ENCODE data around the gene NLRC5.

Gene NLRC5

DNA sequence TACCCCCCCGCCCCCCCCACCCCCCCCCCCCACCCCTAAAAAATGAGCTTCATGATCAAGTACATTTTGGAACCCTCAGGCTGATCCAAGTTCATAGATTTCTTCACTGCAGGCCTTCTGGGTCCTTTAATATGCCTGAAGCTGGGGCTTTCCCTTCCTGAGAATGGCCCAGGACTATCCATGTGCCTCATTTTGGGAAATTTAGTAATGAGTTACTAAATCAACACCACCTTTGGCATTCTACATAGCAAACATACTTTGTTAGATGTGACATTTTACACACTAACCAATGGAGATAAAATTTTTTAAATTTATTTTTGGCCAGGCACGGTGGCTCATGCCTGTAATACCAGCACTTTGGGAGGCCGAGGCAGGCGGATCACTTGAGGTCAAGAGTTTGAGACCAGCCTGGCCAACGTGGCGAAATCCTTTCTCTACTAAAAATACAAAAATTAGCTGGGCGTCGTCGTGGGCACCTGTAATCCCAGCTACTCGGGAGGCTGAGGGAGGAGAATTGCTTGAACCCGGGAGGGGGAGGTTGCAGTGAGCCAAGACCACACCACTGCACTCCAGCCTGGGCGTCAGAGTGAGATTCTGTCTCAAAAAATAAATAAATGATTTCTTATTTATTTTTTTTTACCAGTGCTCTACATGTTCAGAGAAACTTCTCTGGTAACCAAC is 43.4 kb upstream of the NLRC5 start:
- DNase-seq (ENCODE audit: insufficient read length, low spot score): no peak
- TF ChIP-seq PAX5 (IDR thresholded peaks at IDR 0.05; ENCODE audit: insufficient read depth, low read length, severe bottlenecking) (no peak), POLR2AphosphoS5 (IDR thresholded peaks at IDR 0.05; ENCODE audit: low read depth, low read length) (0 out of 2 replicates have a peak, but pooled peaks have one; percentile 12)
- no peak for FAIRE-seq

DNA sequence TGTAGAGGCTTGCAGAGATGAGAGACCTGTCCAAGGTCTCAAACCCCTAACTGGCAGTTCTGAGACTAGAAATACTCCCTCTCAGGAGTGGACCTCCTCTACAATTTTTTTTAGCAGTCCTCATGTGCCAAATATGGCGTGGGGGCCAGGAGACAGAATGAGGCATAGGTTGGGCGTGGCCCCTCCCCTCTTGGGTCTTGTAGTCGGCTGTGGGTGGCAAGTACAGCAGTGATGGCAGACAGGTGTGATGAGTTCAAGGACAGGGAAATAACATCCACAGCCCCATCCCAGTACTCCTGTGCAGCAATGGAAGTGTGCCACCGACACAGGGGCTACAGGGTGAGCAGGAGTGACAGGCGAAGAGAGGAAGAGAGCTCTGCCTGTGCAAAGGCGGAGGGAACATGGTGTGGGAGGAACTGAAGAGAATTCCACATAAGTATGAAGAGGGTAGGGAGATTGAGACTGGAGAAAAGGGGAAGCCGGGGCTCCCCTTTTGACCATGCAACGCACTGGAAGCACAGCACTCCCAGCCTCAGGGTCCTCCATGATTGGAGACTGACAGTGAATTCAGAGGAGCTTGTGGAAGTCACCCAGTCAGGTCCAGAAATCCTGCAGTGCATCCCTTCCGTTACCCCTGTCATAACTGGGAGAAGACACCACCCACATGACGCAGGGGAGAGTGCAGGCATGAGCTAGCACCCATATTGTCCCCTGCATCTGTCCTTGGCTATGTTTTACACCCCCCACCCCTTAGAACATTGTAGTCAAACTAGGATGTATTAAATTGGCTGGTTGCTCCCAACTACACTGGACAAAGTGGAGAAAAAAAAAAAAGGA is 42.4 kb upstream of the NLRC5 start:
- no peak for FAIRE-seq
- TF ChIP-seq POU2F2 (IDR thresholded peaks at IDR 0.05; ENCODE audit: low read depth, low read length): peak; percentile 26
- peak; percentile 82 for TF ChIP-seq POLR2A (IDR thresholded peaks at IDR 0.05; ENCODE audit: low read depth, low read length)
- no peak for TF ChIP-seq SPI1 (IDR thresholded peaks at IDR 0.05; ENCODE audit: low read depth, low read length)
- TF ChIP-seq POLR2AphosphoS5 (IDR thresholded peaks at IDR 0.05; ENCODE audit: low read depth, low read length): peak; percentile 84
- DNase-seq (ENCODE audit: insufficient read length, low spot score): no peak

DNA sequence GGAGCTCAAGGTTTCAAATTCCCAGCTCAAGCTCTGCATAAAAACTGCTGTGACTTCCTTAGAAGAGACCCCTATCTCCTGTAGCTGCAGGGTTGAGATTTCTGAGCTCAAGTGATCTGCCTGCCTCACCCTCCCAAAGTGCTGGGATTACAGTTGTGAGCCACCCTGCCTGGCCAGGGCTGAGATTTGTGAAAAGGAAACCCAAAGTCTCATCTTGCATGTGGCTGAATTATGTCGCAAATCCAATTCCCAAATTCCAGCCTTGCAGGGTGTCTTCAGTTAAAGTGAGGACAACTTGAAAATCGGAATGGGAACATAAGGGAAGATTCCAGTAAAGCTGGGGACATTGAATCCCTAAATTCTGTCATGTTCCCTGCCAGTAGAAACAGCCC is 41.8 kb upstream of the NLRC5 start:
- TF ChIP-seq PAX5 (IDR thresholded peaks at IDR 0.05; ENCODE audit: insufficient read depth, low read length, severe bottlenecking): no peak
- no peak for TF ChIP-seq POLR2AphosphoS5 (IDR thresholded peaks at IDR 0.05; ENCODE audit: low read depth, low read length)
- no peak for TF ChIP-seq SPI1 (IDR thresholded peaks at IDR 0.05; ENCODE audit: low read depth, low read length)
- TF ChIP-seq TAF1 (IDR thresholded peaks at IDR 0.05; ENCODE audit: low read depth, low read length): no peak
- no peak for TF ChIP-seq POU2F2 (IDR thresholded peaks at IDR 0.05; ENCODE audit: low read depth, low read length)
- no peak for TF ChIP-seq POLR2A (IDR thresholded peaks at IDR 0.05; ENCODE audit: low read depth, low read length)
- DNase-seq (ENCODE audit: insufficient read length, low spot score) (no peak), FAIRE-seq (no peak)

DNA sequence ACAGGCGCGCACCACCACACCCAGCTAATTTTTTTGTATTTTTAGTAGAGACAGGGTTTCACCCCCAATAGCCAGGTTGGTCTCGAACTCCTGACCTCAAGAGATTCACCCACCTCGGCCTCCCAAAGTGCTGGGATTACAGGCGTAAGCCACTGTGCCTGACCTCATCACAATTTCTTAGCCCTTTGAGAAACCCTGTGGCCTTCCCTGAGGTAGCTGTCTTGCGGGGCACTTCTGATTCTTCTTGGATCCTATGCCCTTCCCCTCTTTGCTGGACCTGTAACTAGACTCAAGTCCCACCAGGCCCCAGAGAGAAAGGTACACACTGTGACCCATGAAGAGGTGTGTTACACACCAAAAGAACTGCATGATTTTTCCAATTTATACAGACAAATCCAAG is 41.1 kb upstream of the NLRC5 start:
- TF ChIP-seq TAF1 (IDR thresholded peaks at IDR 0.05; ENCODE audit: low read depth, low read length) (no peak), PAX5 (IDR thresholded peaks at IDR 0.05; ENCODE audit: insufficient read depth, low read length, severe bottlenecking) (no peak), POLR2AphosphoS5 (IDR thresholded peaks at IDR 0.05; ENCODE audit: low read depth, low read length) (no peak), POLR2A (IDR thresholded peaks at IDR 0.05; ENCODE audit: low read depth, low read length) (no peak), SPI1 (IDR thresholded peaks at IDR 0.05; ENCODE audit: low read depth, low read length) (no peak)
- no peak for DNase-seq (ENCODE audit: insufficient read length, low spot score)
- no peak for FAIRE-seq

DNA sequence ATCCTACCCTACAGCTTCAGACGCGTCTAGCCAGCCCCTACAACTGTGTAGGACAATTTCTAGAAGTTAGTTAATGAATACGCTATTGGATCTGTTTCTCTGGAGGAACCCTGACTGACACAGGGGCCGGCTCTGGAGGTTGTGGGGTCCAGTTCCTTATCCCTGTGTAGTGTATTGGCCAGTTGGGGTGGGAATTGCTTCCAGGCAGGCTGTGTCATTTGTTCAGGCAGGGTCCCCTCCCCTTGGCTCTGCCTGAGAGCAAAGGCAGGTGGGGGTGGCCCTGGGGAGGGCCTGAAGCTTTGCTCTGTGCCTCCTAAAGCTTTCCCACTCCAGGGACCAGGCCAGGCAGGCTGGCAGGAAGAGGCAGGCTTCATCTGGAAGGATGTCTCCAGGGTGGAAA is 39.3 kb upstream of the NLRC5 start:
- TF ChIP-seq TAF1 (IDR thresholded peaks at IDR 0.05; ENCODE audit: low read depth, low read length) (no peak), POU2F2 (IDR thresholded peaks at IDR 0.05; ENCODE audit: low read depth, low read length) (no peak), PAX5 (IDR thresholded peaks at IDR 0.05; ENCODE audit: insufficient read depth, low read length, severe bottlenecking) (no peak), POLR2A (IDR thresholded peaks at IDR 0.05; ENCODE audit: low read depth, low read length) (no peak), POLR2AphosphoS5 (IDR thresholded peaks at IDR 0.05; ENCODE audit: low read depth, low read length) (no peak), SPI1 (IDR thresholded peaks at IDR 0.05; ENCODE audit: low read depth, low read length) (no peak)
- DNase-seq (ENCODE audit: insufficient read length, low spot score) (no peak), FAIRE-seq (no peak)

DNA sequence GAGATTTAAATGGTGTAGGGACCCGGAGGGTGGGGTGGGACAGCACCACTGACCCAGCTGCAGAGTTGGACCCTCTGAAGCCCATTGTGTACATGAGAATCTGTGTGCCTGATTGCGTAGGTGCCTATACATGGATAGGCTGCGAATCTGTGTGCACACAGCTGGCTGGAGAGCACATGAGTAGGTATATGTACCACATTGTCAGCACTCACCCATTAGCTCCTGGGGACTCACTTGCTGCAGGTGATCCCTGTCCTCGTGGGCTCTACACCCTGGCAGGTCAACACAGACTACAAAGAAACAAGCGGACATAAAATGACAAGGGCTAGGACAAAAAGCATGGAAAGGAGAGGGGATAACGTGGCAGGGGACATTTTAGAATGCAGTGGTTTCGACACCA is 38.9 kb upstream of the NLRC5 start:
- FAIRE-seq (no peak), DNase-seq (ENCODE audit: insufficient read length, low spot score) (no peak)
- TF ChIP-seq SPI1 (IDR thresholded peaks at IDR 0.05; ENCODE audit: low read depth, low read length) (no peak), TAF1 (IDR thresholded peaks at IDR 0.05; ENCODE audit: low read depth, low read length) (no peak), PAX5 (IDR thresholded peaks at IDR 0.05; ENCODE audit: insufficient read depth, low read length, severe bottlenecking) (no peak), POLR2A (IDR thresholded peaks at IDR 0.05; ENCODE audit: low read depth, low read length) (no peak)

GRCh38 chr16:56950881-56951771 is 38.2 kb upstream of the NLRC5 start:
- TF ChIP-seq POLR2A (IDR thresholded peaks at IDR 0.05; ENCODE audit: low read depth, low read length) (no peak), POU2F2 (IDR thresholded peaks at IDR 0.05; ENCODE audit: low read depth, low read length) (0 out of 2 replicates have a peak, but pooled peaks have one; percentile 8), SPI1 (IDR thresholded peaks at IDR 0.05; ENCODE audit: low read depth, low read length) (peak; percentile 94)
- FAIRE-seq (peak; percentile 96), DNase-seq (ENCODE audit: insufficient read length, low spot score) (no peak)

GRCh38 chr16:56953006-56953405 is 36.4 kb upstream of the NLRC5 start:
- FAIRE-seq: no peak
- no peak for DNase-seq (ENCODE audit: insufficient read length, low spot score)
- no peak for TF ChIP-seq POU2F2 (IDR thresholded peaks at IDR 0.05; ENCODE audit: low read depth, low read length)
- TF ChIP-seq PAX5 (IDR thresholded peaks at IDR 0.05; ENCODE audit: insufficient read depth, low read length, severe bottlenecking): no peak
- TF ChIP-seq TAF1 (IDR thresholded peaks at IDR 0.05; ENCODE audit: low read depth, low read length): no peak
- TF ChIP-seq POLR2AphosphoS5 (IDR thresholded peaks at IDR 0.05; ENCODE audit: low read depth, low read length): no peak
- TF ChIP-seq SPI1 (IDR thresholded peaks at IDR 0.05; ENCODE audit: low read depth, low read length): no peak
- no peak for TF ChIP-seq POLR2A (IDR thresholded peaks at IDR 0.05; ENCODE audit: low read depth, low read length)

DNA sequence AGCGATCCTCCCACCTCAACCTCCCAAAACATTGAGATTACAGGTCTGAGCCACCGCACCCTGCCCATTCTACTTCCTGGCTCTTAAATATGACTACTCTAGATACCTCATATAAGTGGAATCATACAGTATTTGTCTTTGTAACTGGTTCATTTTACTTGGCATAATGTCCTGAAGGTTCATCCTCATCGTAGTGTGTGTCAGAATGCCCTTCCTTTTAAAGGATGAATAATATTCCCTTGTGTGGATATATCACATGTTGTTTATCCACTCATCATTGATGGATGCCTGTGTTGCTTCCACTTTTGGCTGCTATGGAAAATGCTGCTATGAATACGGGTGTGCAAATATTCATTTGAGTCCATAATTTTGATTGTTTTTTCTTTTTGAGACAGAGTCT is 33.3 kb upstream of the NLRC5 start:
- peak; percentile 20 for FAIRE-seq
- TF ChIP-seq TAF1 (IDR thresholded peaks at IDR 0.05; ENCODE audit: low read depth, low read length) (no peak), POLR2AphosphoS5 (IDR thresholded peaks at IDR 0.05; ENCODE audit: low read depth, low read length) (no peak)
- DNase-seq (ENCODE audit: insufficient read length, low spot score): no peak
